ENCODE results near the gene ATOH8. TPM values are rescaled to one million over a fixed set of nuclear protein-coding genes. Genes with fewer than 3 reads are reported as not detected.

The ATOH8 gene
- total RNA-seq, 1 donor from 2014 or later: 1.9 TPM

DNA sequence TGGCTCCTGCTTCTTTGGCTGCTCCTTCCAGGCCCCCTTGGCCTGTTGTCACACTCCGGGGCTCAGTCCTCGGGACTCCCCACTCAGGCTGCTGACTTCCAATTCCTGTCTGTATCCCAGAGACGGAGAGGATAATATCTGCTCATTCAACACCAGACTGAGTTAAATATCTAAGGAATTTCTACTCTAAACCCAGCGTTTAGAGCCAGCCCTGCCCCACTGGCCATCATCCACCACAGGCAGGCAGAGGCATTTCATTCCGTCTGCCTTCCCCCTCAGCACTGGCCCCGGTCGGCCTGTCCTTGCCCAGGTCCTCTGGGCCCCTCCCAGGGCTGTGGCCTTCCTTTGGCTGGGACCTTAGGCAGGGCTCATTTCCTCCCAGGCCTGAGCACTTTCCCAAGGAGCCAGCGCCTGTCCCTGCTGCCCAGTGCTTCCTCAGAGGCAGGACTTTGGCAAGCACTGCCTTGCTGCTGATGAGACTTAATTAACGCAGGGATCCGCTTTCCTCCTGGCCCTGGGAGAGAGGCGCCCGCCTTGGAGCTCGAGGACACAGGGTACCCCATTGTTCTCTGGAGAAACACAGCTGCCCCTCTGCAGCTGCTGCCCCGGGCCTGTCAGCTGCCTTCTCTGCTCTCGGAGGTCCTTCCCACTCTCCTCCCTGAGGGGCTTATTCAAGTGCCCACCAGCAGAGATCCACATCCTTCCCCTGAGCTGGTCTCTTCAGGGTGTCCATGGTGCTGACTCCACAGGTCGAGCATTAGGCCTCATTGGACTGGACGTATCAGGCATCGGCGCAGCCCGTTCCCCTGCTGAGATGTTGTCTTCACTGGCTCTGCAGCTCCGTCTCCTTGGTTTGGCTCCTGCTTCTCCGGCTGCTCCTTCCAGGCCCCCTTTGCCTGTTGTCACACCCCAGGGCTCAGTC is 42.8 kb downstream of the ATOH8 start:
- H3K27me3 ChIP-seq (ENCODE audit: insufficient read depth, low read length): no peaks in the 10 kb centered on the region
- H3K9ac ChIP-seq (ENCODE audit: low read length): no peak overlapping the region
- no peaks in the 10 kb centered on the region for H3K36me3 ChIP-seq (ENCODE audit: insufficient read depth, low read length)
- H3K27ac ChIP-seq (ENCODE audit: low read depth, low read length): no peak overlapping the region
- peak overlapping the region; percentile 37 for H3K4me3 Mint-ChIP-seq (ENCODE audit: unreplicated experiment)
- FAIRE-seq (no peak), DNase-seq (ENCODE audit: low read depth) (no peak)
- H3K27me3 Mint-ChIP-seq (ENCODE audit: low read depth, unreplicated experiment): peaks cover 41% of the 10 kb centered on the region
- H2AFZ ChIP-seq (ENCODE audit: low read depth, low read length): no peak overlapping the region
- H3K4me1 ChIP-seq (ENCODE audit: insufficient read depth, low read length): peaks cover 15% of the 10 kb centered on the region
- H3K27ac Mint-ChIP-seq (ENCODE audit: unreplicated experiment): peak overlapping the region; percentile 81
- H3K9me3 Mint-ChIP-seq (ENCODE audit: unreplicated experiment): peaks cover 2% of the 10 kb centered on the region
- no peaks in the 10 kb centered on the region for H4K20me1 ChIP-seq (ENCODE audit: insufficient read depth, low read length)
- peaks cover 4% of the 10 kb centered on the region for H3K9me3 ChIP-seq (ENCODE audit: insufficient read depth, low read depth, low read length)
- peak overlapping the region; percentile 9 for H3K4me2 ChIP-seq (ENCODE audit: low read length)
- no peak for TF ChIP-seq EZH2 (IDR thresholded peaks at IDR 0.05; ENCODE audit: insufficient read depth, low read length)
- TF ChIP-seq, protein P1, sequence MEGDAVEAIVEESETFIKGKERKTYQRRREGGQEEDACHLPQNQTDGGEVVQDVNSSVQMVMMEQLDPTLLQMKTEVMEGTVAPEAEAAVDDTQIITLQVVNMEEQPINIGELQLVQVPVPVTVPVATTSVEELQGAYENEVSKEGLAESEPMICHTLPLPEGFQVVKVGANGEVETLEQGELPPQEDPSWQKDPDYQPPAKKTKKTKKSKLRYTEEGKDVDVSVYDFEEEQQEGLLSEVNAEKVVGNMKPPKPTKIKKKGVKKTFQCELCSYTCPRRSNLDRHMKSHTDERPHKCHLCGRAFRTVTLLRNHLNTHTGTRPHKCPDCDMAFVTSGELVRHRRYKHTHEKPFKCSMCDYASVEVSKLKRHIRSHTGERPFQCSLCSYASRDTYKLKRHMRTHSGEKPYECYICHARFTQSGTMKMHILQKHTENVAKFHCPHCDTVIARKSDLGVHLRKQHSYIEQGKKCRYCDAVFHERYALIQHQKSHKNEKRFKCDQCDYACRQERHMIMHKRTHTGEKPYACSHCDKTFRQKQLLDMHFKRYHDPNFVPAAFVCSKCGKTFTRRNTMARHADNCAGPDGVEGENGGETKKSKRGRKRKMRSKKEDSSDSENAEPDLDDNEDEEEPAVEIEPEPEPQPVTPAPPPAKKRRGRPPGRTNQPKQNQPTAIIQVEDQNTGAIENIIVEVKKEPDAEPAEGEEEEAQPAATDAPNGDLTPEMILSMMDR (IDR thresholded peaks at IDR 0.05; ENCODE audit: insufficient read depth, low read depth, low read length): no peak
- peaks cover 37% of the 10 kb centered on the region for H3K4me1 Mint-ChIP-seq (ENCODE audit: low read depth, unreplicated experiment)
- H3K36me3 Mint-ChIP-seq (ENCODE audit: low read depth, unreplicated experiment): no peaks in the 10 kb centered on the region
- H3K4me3 ChIP-seq (ENCODE audit: insufficient read depth, low read depth, low read length): no peak overlapping the region
- H3K79me2 ChIP-seq (ENCODE audit: insufficient read depth, low read length): no peaks in the 10 kb centered on the region

DNA sequence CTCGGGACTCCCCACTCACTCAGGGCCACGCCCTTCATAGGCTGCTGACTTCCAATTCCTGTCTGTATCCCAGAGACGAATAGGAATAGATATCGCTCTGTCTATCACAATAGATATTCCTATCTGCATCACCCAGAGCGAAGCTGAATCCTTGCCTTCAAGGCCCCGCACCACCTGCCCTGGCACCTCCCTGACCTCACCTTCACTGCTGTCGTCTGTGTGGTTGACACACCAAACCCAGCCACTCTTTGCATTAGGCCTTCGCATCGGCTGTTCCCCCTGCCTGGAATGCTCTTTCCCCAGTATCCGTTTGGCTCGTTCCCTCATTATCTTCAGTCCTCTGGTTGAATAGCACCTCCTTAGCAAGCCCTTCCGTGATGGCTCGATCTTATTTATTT is 43.5 kb downstream of the ATOH8 start:
- H3K4me3 Mint-ChIP-seq (ENCODE audit: unreplicated experiment): no peak overlapping the region
- peaks cover 41% of the 10 kb centered on the region for H3K27me3 Mint-ChIP-seq (ENCODE audit: low read depth, unreplicated experiment)
- Histone ChIP-seq H3K27ac (ENCODE audit: low read depth, low read length) (no peak overlapping the region), H3K9me3 (ENCODE audit: insufficient read depth, low read depth, low read length) (peaks cover 4% of the 10 kb centered on the region), H3K36me3 (ENCODE audit: insufficient read depth, low read length) (no peaks in the 10 kb centered on the region), H3K4me3 (ENCODE audit: insufficient read depth, low read depth, low read length) (no peak overlapping the region), H2AFZ (ENCODE audit: low read depth, low read length) (no peak overlapping the region), H3K4me1 (ENCODE audit: insufficient read depth, low read length) (peaks cover 13% of the 10 kb centered on the region), H3K4me2 (ENCODE audit: low read length) (no peak overlapping the region), H3K79me2 (ENCODE audit: insufficient read depth, low read length) (no peaks in the 10 kb centered on the region), H3K9ac (ENCODE audit: low read length) (no peak overlapping the region), H4K20me1 (ENCODE audit: insufficient read depth, low read length) (no peaks in the 10 kb centered on the region), H3K27me3 (ENCODE audit: insufficient read depth, low read length) (no peaks in the 10 kb centered on the region)
- DNase-seq (ENCODE audit: low read depth): no peak
- peaks cover 5% of the 10 kb centered on the region for H3K9me3 Mint-ChIP-seq (ENCODE audit: unreplicated experiment)
- H3K36me3 Mint-ChIP-seq (ENCODE audit: low read depth, unreplicated experiment): no peaks in the 10 kb centered on the region
- TF ChIP-seq, protein P1 (IDR thresholded peaks at IDR 0.05; ENCODE audit: insufficient read depth, low read depth, low read length): no peak
- no peak for TF ChIP-seq EZH2 (IDR thresholded peaks at IDR 0.05; ENCODE audit: insufficient read depth, low read length)
- FAIRE-seq: no peak
- H3K27ac Mint-ChIP-seq (ENCODE audit: unreplicated experiment): peak overlapping the region; percentile 30
- peaks cover 32% of the 10 kb centered on the region for H3K4me1 Mint-ChIP-seq (ENCODE audit: low read depth, unreplicated experiment)

DNA sequence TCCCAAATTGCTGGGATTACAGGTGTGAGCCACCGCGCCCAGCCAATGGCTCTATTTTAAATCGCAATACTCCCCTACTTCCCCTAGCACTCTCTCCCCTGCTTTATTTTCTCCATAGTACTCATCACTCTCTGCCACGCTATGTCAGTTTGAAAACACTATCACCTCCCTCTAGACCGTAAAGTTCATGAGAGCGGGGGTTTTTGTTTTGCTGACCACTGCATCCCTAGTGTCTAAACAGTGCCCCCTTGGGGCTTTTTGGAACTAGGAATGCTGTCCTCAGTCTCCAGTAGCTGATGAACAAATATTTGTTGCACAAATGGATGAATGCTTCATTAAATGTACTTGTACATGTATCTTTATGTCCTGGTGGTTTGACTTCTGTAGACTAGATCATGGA is 44.1 kb downstream of the ATOH8 start:
- H4K20me1 ChIP-seq (ENCODE audit: insufficient read depth, low read length): no peaks in the 10 kb centered on the region
- H3K4me1 ChIP-seq (ENCODE audit: insufficient read depth, low read length): peaks cover 7% of the 10 kb centered on the region
- peaks cover 7% of the 10 kb centered on the region for H3K9me3 Mint-ChIP-seq (ENCODE audit: unreplicated experiment)
- peaks cover 26% of the 10 kb centered on the region for H3K4me1 Mint-ChIP-seq (ENCODE audit: low read depth, unreplicated experiment)
- H3K36me3 ChIP-seq (ENCODE audit: insufficient read depth, low read length): no peaks in the 10 kb centered on the region
- H3K36me3 Mint-ChIP-seq (ENCODE audit: low read depth, unreplicated experiment): no peaks in the 10 kb centered on the region
- no peak for TF ChIP-seq EZH2 (IDR thresholded peaks at IDR 0.05; ENCODE audit: insufficient read depth, low read length)
- TF ChIP-seq, protein P1 (IDR thresholded peaks at IDR 0.05; ENCODE audit: insufficient read depth, low read depth, low read length): peak; percentile 42
- DNase-seq (ENCODE audit: low read depth) (no peak), FAIRE-seq (no peak)
- no peaks in the 10 kb centered on the region for H3K79me2 ChIP-seq (ENCODE audit: insufficient read depth, low read length)
- H3K4me2 ChIP-seq (ENCODE audit: low read length): no peak overlapping the region
- H3K9me3 ChIP-seq (ENCODE audit: insufficient read depth, low read depth, low read length): peaks cover 4% of the 10 kb centered on the region
- no peak overlapping the region for H3K27ac Mint-ChIP-seq (ENCODE audit: unreplicated experiment)
- H2AFZ ChIP-seq (ENCODE audit: low read depth, low read length): no peak overlapping the region
- H3K9ac ChIP-seq (ENCODE audit: low read length): no peak overlapping the region
- no peak overlapping the region for H3K4me3 ChIP-seq (ENCODE audit: insufficient read depth, low read depth, low read length)
- peaks cover 41% of the 10 kb centered on the region for H3K27me3 Mint-ChIP-seq (ENCODE audit: low read depth, unreplicated experiment)
- no peak overlapping the region for H3K4me3 Mint-ChIP-seq (ENCODE audit: unreplicated experiment)
- no peak overlapping the region for H3K27ac ChIP-seq (ENCODE audit: low read depth, low read length)
- no peaks in the 10 kb centered on the region for H3K27me3 ChIP-seq (ENCODE audit: insufficient read depth, low read length)
